Endothelial cell (in vitro differentiated cells): ENCODE measurements around the gene ARX. TPM values are rescaled to one million over a fixed set of nuclear protein-coding genes. Genes with fewer than 3 reads are reported as not detected.

Experiments
- DNase-seq: peaks from one replicate; pipeline ENCODE4 v3.0.0; 2021; ENCODE audit warnings: low spot score
- H3K27ac Mint-ChIP-seq: one replicate; pipeline ENCODE4 v1.8.0; 2021; ENCODE audit warnings: mixed read lengths, inconsistent platforms; ENCODE audit not compliant: unreplicated experiment
- H3K27me3 Mint-ChIP-seq: one replicate; pipeline ENCODE4 v1.8.0; 2021; ENCODE audit warnings: mild to moderate bottlenecking, moderate library complexity, mixed read lengths, inconsistent platforms; ENCODE audit not compliant: unreplicated experiment
- H3K36me3 Mint-ChIP-seq: one replicate; pipeline ENCODE4 v1.8.0; 2021; ENCODE audit warnings: mild to moderate bottlenecking, low read depth, mixed read lengths, inconsistent platforms; ENCODE audit not compliant: unreplicated experiment
- H3K4me1 Mint-ChIP-seq: one replicate; pipeline ENCODE4 v1.8.0; 2021; ENCODE audit warnings: mild to moderate bottlenecking, mixed read lengths, inconsistent platforms; ENCODE audit not compliant: unreplicated experiment
- H3K4me3 Mint-ChIP-seq: one replicate; pipeline ENCODE4 v1.8.0; 2021; ENCODE audit warnings: mild to moderate bottlenecking, mixed read lengths, inconsistent platforms; ENCODE audit not compliant: unreplicated experiment
- H3K9me3 Mint-ChIP-seq: one replicate; pipeline ENCODE4 v1.8.0; 2021; ENCODE audit warnings: mixed read lengths, inconsistent platforms; ENCODE audit not compliant: unreplicated experiment
- CTCF ChIP-seq: fragments of 200-600 bp; sonication (generic); IDR thresholded peaks from one replicate; pipeline ENCODE4 v1.5.0; 2021; ENCODE audit warnings: antibody characterized with exemption; ENCODE audit not compliant: unreplicated experiment
- long read RNA-seq: library from polyadenylated mRNA; unstranded; transcript quantifications from one replicate; pipeline ENCODE4 v2.0.0, GENCODE V29; 2020; ENCODE audit not compliant: unreplicated experiment
- total RNA-seq: library from RNA; stranded (reverse); fragmentation: NEBNext Ultra II Directional; extraction: Animal tissue kit (Norgen Biotek cat#: 25700); gene quantifications from one replicate; pipeline ENCODE4 v1.2.1, GENCODE V29; 2021; ENCODE audit not compliant: unreplicated experiment

ARX gene
- not detected for total RNA-seq
- long read RNA-seq = 0 reads

GRCh38 chrX:25015486-25016360, at the start of gene ARX:
Gene ARX (minus strand): TSS chrX:25015965. CDS start chrX:25015737, 228 bp downstream.
- no peak within 1 kb of the TSS for H3K27ac Mint-ChIP-seq
- peaks cover 6% of the 10 kb centered on the region for H3K4me1 Mint-ChIP-seq
- no peak for TF ChIP-seq CTCF
- peak; percentile 67 for DNase-seq
- peaks cover 10% of the 10 kb centered on the region for H3K27me3 Mint-ChIP-seq
- no peak within 1 kb of the TSS for H3K4me3 Mint-ChIP-seq
- no peaks in the 10 kb centered on the region for H3K36me3 Mint-ChIP-seq
- H3K9me3 Mint-ChIP-seq = no peaks in the 10 kb centered on the region

- H3K9me3 Mint-ChIP-seq = no peaks in the 10 kb centered on the region
- H3K27me3 Mint-ChIP-seq = no peaks in the 10 kb centered on the region
- no peak for TF ChIP-seq CTCF
- H3K4me3 Mint-ChIP-seq = no peak overlapping the region
- H3K36me3 Mint-ChIP-seq = no peaks in the 10 kb centered on the region
- DNase-seq = no peak
- H3K4me1 Mint-ChIP-seq = no peaks in the 10 kb centered on the region
- no peak overlapping the region for H3K27ac Mint-ChIP-seq
These were observed 43.5 kb upstream of the ARX start for GRCh38 chrX:25059273-25059672.

GRCh38 chrX:25052798-25053534, 37.2 kb upstream of the ARX start:
- H3K4me3 Mint-ChIP-seq = no peak overlapping the region
- no peak for TF ChIP-seq CTCF
- H3K36me3 Mint-ChIP-seq = no peaks in the 10 kb centered on the region
- DNase-seq = peak; percentile 14
- H3K27me3 Mint-ChIP-seq = no peaks in the 10 kb centered on the region
- H3K4me1 Mint-ChIP-seq = peaks cover 20% of the 10 kb centered on the region
- peak overlapping the region; percentile 97 for H3K27ac Mint-ChIP-seq
- no peaks in the 10 kb centered on the region for H3K9me3 Mint-ChIP-seq

GRCh38 chrX:25049971-25050370, 34.2 kb upstream of the ARX start:
- DNase-seq = no peak
- H3K4me1 Mint-ChIP-seq = peaks cover 24% of the 10 kb centered on the region
- H3K27ac Mint-ChIP-seq = no peak overlapping the region
- TF ChIP-seq CTCF = no peak
- no peaks in the 10 kb centered on the region for H3K9me3 Mint-ChIP-seq
- H3K36me3 Mint-ChIP-seq = no peaks in the 10 kb centered on the region
- no peak overlapping the region for H3K4me3 Mint-ChIP-seq
- no peaks in the 10 kb centered on the region for H3K27me3 Mint-ChIP-seq
